Measurements from ENCODE around the gene SEMA5A. TPM values are rescaled to one million over a fixed set of nuclear protein-coding genes. Genes with fewer than 3 reads are reported as not detected.

SEMA5A gene
- polyA plus RNA-seq, 3 donors: not detected

- no peaks in the 10 kb centered on the region for H3K36me3 ChIP-seq (replicated peaks in 1 of 2; ENCODE audit: control insufficient read depth in 1 of 2, insufficient read depth in 2 of 2, low read length in 2 of 2)
- 100% methylated on average over 3 of the region's 4 CpGs for WGBS (ENCODE audit: insufficient coverage)
- no peaks in the 10 kb centered on the region for H3K9me3 ChIP-seq (replicated peaks in 1 of 2; ENCODE audit: control insufficient read depth in 1 of 2, insufficient read depth in 1 of 2, low read length in 2 of 2)
- intact Hi-C loops (cut with micrococcal nuclease): no loop called here
- peaks cover 0 to 1% (median 0%) of the 10 kb centered on the region in 3 donors for H3K27me3 Mint-ChIP-seq (ENCODE audit: low read depth in 3 of 3)
- H3K27me3 ChIP-seq (ENCODE audit: control insufficient read depth in 2 of 2, insufficient read depth in 2 of 2, low read length in 2 of 2): no peaks in the 10 kb centered on the region
- no peaks in the 10 kb centered on the region for H3K36me3 Mint-ChIP-seq
- no peaks in the 10 kb centered on the region for H3K79me2 ChIP-seq (ENCODE audit: insufficient read depth, low read length)
- H3K4me3 ChIP-seq (replicated peaks in 1 of 3; ENCODE audit: low read depth in 2 of 3, low read length in 3 of 3): no peak overlapping the region
- H3K4me2 ChIP-seq (replicated peaks; ENCODE audit: extremely low read depth, low read length, poor library complexity, severe bottlenecking): no peak overlapping the region
- no peak overlapping the region for H3K9ac ChIP-seq (ENCODE audit: insufficient read depth, low read length, poor library complexity, severe bottlenecking)
- no peaks in the 10 kb centered on the region for H4K20me1 ChIP-seq (ENCODE audit: insufficient read depth, low read length)
- no peak for TF ChIP-seq CTCF (IDR thresholded peaks at IDR 0.05)
- H2AFZ ChIP-seq (ENCODE audit: insufficient read depth, low read depth, low read length, poor library complexity, severe bottlenecking): no peak overlapping the region
- H3K4me1 ChIP-seq (ENCODE audit: control insufficient read depth in 1 of 2, insufficient read depth in 2 of 2, low read length in 2 of 2): no peaks in the 10 kb centered on the region
- H3K4me1 Mint-ChIP-seq: no peaks in the 10 kb centered on the region
- H3K9me3 Mint-ChIP-seq: peaks cover 0 to 2% (median 0%) of the 10 kb centered on the region in 7 donors
- no peak overlapping the region for H3K4me3 Mint-ChIP-seq
- H3K27ac ChIP-seq (ENCODE audit: low read depth in 1 of 2, low read length in 2 of 2): no peak overlapping the region
- H3K27ac Mint-ChIP-seq: no peak overlapping the region
- DNase-seq: no peak
Observed at GRCh38 chr5:9391080-9391479, 154.8 kb downstream of the SEMA5A start.

- Histone ChIP-seq H3K9ac (ENCODE audit: insufficient read depth, low read length, poor library complexity, severe bottlenecking) (no peak overlapping the region), H3K4me2 (replicated peaks; ENCODE audit: extremely low read depth, low read length, poor library complexity, severe bottlenecking) (no peak overlapping the region), H3K27ac (ENCODE audit: low read depth in 1 of 2, low read length in 2 of 2) (no peak overlapping the region), H3K79me2 (ENCODE audit: insufficient read depth, low read length) (no peaks in the 10 kb centered on the region), H3K9me3 (replicated peaks in 1 of 2; ENCODE audit: control insufficient read depth in 1 of 2, insufficient read depth in 1 of 2, low read length in 2 of 2) (no peaks in the 10 kb centered on the region), H3K27me3 (ENCODE audit: control insufficient read depth in 2 of 2, insufficient read depth in 2 of 2, low read length in 2 of 2) (no peaks in the 10 kb centered on the region), H3K4me1 (ENCODE audit: control insufficient read depth in 1 of 2, insufficient read depth in 2 of 2, low read length in 2 of 2) (no peaks in the 10 kb centered on the region), H3K4me3 (replicated peaks in 1 of 3; ENCODE audit: low read depth in 2 of 3, low read length in 3 of 3) (no peak overlapping the region), H3K36me3 (replicated peaks in 1 of 2; ENCODE audit: control insufficient read depth in 1 of 2, insufficient read depth in 2 of 2, low read length in 2 of 2) (no peaks in the 10 kb centered on the region), H2AFZ (ENCODE audit: insufficient read depth, low read depth, low read length, poor library complexity, severe bottlenecking) (no peak overlapping the region), H4K20me1 (ENCODE audit: insufficient read depth, low read length) (no peaks in the 10 kb centered on the region)
- no peaks in the 10 kb centered on the region for H3K4me1 Mint-ChIP-seq
- no peak overlapping the region for H3K27ac Mint-ChIP-seq
- no peak for TF ChIP-seq CTCF (IDR thresholded peaks at IDR 0.05)
- no peaks in the 10 kb centered on the region for H3K36me3 Mint-ChIP-seq
- WGBS (ENCODE audit: insufficient coverage): no CpG with 5 or more reads among the region's 1 CpG
- no peak overlapping the region for H3K4me3 Mint-ChIP-seq
- H3K9me3 Mint-ChIP-seq: peaks cover 0 to 6% (median 0%) of the 10 kb centered on the region in 7 donors
- intact Hi-C loops (cut with micrococcal nuclease): no loop called here
- peaks cover 0 to 1% (median 0%) of the 10 kb centered on the region in 3 donors for H3K27me3 Mint-ChIP-seq (ENCODE audit: low read depth in 3 of 3)
- no peak for DNase-seq
Observed at GRCh38 chr5:9390113-9390512, 155.8 kb downstream of the SEMA5A start.
